SH-SY5Y (cell line): ENCODE results near the gene RNF183.

Source experiments
- GATA2 ChIP-seq: IDR thresholded peaks from 2 replicates; pipeline ENCODE4 v1.6.1; 2011; ENCODE audit warnings: mild to moderate bottlenecking, low read depth, low read length
- GATA3 ChIP-seq: IDR thresholded peaks from 2 replicates; pipeline ENCODE4 v1.6.1; 2011; ENCODE audit warnings: low read depth, mild to moderate bottlenecking, low read length, moderate library complexity

GRCh38 chr9:113267911-113268566, 35.1 kb downstream of the RNF183 start:
- no peak for TF ChIP-seq GATA2
- TF ChIP-seq GATA3 = no peak
